Central memory CD4-positive, alpha-beta T cell (primary cell): Measurements from ENCODE around the gene PSMB2.

Experiments
- DNase-seq: peaks from one replicate; pipeline ENCODE4 v3.0.0; 2022

Gene PSMB2

GRCh38 chr1:35555601-35556477, 85.5 kb downstream of the PSMB2 start:
- DNase-seq: no peak

DNA sequence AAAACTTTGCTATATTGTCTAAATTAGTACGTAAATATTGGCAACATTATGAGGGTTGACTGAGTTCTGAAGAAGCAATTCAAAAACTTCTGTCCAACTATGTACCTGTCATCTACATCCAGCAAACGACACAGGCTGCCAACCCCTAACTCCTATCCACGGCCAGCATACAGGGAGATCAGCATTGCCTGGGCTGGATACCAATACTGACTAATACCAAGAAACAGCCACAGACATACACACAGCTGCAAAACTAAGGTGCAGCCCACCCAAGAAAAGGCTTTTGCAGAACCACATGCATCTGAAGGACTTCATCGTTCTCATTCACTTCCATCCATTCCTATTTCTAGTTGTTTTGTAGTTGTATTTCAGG, 86.1 kb downstream of the PSMB2 start:
- no peak for DNase-seq

GRCh38 chr1:35554266-35555211, 86.8 kb downstream of the PSMB2 start:
- DNase-seq: no peak

DNA sequence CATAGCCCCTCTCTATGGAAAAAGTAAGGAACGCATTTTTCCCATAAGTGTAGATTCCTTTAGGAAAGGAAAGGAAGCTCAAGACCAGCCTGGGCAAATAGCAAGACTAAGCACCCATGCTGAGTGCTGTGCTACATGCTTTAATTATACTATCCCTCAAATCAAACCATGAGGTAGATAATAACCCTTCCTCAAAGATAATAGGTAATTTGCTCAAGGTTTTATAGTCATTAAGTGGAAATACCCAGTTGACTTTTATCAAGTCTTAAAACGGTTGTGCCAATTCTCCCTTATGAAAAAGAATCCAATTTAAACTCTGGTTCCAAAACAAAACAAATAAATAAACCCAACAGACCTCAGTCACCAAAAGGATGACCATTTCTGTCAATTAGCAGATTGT, 87.5 kb downstream of the PSMB2 start:
- no peak for DNase-seq
